CD1c-positive myeloid dendritic cell (primary cell): ENCODE results near the gene PPFIBP2.

ENCODE experiments used
- DNase-seq: peaks from one replicate; pipeline ENCODE4 v3.0.0-alpha.2; 2016; ENCODE audit errors: extremely low spot score

The PPFIBP2 gene

GRCh38 chr11:7666292-7666866 lies 152.6 kb downstream of the PPFIBP2 start:
- DNase-seq: no peak

DNA sequence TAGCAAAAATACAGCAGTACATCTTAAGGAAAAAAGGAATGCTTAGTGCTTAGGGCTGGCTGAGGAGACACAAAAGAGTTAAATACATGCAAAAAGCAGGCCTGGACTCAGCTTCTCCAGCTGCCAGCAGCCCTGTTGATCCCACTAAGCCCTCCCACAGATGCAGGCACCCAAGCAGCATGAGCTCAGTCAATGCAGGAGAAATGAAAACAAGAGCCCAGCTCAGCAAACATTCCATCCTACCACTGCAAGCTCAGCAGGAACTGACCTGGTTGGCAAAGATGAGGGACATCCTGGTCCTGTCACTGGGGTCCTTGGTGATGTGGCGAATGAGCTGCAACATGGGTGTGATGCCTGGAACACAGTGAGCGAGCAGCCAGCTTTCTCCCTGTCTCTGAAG lies 153.7 kb downstream of the PPFIBP2 start:
- no peak for DNase-seq

DNA sequence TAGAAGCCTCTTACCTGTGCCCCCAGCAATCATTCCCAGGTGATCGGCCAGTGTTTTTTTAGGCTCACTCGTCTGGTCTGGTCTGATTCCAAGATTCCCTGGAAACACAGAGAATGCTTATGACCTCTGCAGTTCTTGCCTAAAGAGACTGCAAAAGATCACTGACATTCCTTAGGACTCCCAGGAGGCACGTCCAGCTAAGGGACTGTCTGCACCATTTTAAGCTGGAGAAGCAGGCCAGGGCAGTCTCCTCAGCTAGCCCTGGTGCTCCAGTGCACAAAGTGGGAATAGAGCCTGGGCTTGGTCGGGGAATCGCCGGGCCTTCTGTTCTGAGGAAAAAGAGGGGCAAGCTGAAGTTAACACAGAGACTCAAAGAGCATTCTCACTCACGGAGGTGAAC lies 154.7 kb downstream of the PPFIBP2 start:
- DNase-seq: no peak

DNA sequence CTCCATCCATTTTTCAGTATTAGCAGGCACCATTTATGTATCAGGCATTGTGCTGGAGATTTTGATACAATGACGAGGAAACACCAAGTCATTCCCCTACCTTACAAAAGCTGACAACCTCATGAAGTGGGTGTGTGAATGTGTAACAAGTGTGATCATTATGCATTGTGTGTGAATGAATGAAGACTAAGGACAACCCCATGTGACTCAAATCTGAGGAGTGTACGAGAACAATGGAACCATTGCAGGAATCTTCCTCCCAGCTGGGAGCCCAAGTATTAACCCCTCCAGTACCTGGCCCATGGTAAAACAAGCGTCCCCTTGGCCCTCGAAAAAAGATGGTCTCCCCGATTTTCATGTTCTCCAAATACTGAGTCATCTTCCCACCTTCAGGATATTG lies 155.1 kb downstream of the PPFIBP2 start:
- no peak for DNase-seq

DNA sequence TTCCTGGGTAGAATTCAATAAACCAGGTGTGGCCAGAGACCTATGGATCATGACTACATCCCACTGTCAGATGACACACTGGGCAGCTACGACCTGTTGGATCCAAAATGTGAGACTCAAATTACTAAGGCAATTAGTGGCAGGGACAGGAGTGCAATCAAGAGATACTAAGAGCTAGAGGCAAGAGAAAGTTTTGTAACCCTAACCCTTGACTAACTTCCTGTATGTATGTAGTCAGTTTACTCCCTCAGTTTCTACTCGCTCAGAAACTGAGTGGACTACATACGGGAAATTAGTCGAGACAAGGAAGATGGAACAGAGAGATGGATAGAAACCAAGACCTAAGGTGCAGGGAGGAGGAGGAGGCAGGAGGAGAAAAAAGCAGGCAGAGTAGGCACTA lies 156.8 kb downstream of the PPFIBP2 start:
- no peak for DNase-seq

GRCh38 chr11:7671347-7672215 lies 157.8 kb downstream of the PPFIBP2 start:
- no peak for DNase-seq

DNA sequence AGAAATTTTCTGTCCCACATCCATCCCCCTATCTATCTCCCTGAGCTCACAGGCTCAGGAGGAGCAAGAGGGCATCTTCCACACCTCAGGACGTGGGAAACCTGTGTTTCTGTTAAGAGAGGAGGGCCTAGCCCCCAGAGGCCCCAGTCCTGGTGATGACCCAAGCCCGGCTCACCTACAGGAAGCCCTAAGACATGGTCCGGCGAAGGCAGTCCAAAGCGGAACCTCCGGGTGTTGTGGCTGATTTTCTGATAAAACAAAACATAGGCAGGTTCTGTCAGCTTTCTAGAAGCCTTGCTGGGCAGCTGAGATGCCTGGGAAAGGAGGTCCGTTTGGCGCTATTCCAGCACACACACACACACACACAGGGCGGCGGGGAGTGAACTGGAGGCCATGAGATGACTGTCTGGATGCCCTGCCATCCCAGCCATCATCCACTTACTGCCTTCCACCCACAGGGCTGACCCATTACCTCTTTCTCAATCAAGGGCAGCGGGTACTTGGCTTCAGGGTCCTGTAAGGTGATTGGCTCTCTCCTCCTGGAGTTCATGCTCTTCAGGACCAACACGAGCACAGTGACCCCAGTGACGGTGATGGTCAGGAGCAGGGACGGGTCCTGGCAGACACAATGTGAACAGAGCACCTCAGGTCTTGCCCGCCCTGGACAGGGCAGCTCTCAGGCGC lies 158.6 kb downstream of the PPFIBP2 start:
- no peak for DNase-seq

DNA sequence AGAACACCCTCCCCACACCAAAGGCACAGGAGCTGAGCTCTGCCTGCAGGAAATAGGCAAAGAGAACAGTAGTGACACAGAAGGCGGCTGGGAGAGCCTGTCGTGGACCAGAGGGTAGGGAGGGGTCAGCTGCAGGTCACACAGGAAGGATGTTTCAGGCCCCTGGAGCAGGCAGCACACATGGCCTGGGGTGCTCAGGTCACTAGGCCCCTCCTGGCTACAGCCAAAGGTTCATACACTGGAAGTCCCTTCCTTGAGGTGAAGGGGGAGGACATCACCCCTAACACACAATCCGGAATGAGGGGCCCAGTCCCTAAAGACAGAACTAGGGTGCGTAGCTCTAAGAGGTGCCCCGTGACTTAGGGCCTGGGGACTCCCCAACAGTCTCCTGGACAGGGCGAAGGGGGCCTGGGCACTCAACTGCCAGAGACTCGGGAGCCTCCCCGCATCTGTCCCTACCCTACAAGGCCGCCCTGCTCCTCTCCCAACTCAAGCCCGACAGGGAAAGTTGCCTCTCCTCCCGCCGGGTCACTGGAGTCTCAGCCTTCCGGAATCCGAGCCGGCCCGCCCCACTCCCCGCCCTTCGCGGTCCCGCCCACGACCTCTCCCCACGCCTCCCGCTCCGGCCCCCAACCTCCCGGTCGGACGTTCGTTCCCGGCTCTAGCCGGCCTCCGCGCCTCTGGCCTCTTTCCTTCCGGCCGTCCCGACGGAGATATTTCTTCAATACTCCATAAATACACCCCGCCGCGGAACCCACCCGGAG lies 159.3 kb downstream of the PPFIBP2 start, which contains the start of gene CYB5R2:
Gene CYB5R2, minus strand, starts transcription at position 541 of the 764 bp plus-strand sequence. CDS start 675 bp downstream, outside the sequence.
- peak; percentile 43 for DNase-seq

DNA sequence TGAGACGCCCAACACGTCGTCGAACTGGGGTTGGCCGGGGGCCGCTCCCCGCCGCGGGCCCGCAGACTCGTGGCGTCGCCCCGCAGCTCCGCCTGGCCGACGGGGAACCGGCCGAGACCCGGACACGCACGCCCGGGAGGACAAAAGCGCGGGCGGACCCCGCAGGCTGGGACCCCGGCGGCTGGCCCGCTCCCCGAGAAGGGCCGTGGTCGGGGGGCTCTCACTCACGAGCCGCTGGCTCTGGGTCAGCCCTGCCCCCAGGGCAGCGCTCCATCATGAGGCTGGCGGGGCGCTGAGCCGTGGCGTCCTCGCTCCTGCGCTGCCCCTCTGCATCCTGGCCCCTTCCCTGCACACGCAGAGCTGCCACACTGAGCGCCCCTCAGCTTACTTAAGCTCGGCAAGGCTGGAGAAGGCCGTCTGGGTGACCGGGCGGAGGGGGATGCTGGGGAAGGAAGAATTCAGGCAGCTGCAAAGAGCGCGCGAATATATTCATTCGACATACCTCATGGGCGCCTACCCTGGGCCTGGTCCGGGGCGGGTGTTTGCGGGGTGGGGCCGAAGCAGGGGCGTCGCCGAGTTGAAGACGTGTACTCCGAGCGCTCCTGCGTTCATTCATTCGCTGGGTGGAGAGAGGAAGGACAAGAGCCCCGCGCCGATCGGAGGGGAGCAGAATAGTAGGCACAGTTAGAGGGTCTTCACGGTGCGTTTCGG lies 160.1 kb downstream of the PPFIBP2 start:
- DNase-seq: no peak

DNA sequence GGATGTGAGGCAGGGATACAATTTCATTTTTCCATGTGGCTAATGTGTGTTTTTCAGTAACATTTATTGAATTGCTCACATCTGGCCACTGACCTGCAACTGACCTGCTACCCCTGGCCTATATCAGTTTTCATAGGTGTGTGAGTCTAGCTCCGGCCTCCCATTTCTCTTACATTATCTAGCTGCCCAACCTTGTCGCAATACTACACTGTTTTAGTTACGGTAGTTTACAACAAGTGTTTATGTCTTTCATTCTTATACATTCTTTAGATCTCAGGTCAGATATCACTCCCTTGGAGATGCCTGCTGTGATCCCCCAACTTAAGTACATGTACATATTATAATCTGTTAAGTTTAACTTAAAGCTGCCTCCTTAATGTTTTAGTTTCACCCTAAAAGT lies 161.8 kb downstream of the PPFIBP2 start:
- no peak for DNase-seq

DNA sequence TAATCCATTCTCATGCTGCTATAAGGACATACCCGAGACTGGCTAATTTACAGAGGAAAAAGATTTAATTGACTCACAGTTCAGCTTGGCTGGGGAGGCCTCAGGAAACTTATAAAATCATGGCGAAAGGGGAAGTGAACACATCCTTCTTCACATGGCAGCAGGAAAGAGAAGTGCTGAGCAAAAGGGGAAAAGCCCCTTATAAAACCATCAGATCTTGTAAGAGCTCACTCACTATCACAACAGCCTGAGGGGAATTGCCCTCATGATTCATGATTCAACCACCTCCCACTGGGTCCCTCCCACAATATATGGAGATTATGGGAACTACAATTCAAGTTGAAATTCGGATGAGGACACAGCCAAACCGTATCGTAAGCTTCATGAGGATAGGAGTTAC lies 163.3 kb downstream of the PPFIBP2 start:
- peak; percentile 83 for DNase-seq

- no peak for DNase-seq
These were observed 164.0 kb downstream of the PPFIBP2 start for GRCh38 chr11:7677796-7678201.

- no peak for DNase-seq
These were observed 169.8 kb downstream of the PPFIBP2 start for GRCh38 chr11:7683571-7683970.

GRCh38 chr11:7686761-7687160 lies 173.0 kb downstream of the PPFIBP2 start:
- DNase-seq: no peak

- DNase-seq: no peak
These were observed 173.6 kb downstream of the PPFIBP2 start for GRCh38 chr11:7687386-7687785.

DNA sequence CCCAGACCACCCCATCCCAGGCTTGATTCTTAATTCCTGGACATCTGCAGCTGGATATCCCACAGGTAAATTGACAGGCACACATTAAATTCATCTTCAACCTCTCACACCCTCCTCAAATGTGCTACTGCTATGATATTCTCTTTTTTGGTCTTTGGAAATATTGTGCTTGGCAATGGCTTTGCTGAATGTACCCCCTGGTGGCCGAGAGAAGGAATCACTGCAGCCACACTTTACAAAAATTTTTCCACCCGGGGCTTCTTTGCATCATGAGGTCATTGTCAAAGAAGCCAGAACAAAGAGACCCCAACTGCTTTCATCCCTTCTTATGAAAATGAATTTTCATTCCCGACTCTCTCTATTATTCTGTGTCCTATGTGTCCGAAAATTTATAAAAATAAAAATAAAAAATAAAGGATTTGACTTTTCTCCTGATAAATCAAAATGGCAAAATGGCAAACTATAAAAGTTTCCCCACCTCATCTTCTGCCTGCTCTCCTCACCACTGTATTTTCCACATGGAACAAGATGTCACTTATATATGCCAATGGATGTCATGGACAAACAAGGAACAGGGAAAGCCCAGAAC lies 174.5 kb downstream of the PPFIBP2 start:
- peak; percentile 50 for DNase-seq

DNA sequence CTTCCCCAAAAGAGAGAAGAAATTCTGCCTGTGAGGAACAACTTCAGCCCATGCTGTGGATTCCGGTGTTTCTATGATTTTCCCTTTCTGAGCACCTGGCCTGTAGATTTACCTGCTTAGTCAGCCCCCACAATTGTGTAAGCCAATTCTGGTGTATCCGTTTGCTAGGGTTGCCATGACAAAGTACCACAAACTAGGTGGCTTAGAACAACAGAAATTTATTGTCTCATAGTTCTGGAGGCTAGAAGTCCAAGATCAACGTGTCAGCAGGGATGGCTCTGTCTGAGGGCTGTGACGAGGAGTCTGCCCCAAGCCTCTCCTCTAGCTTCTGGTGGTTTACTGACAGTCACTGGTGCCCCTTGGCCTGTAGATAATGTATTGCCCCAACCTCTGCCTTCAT lies 175.4 kb downstream of the PPFIBP2 start:
- no peak for DNase-seq

DNA sequence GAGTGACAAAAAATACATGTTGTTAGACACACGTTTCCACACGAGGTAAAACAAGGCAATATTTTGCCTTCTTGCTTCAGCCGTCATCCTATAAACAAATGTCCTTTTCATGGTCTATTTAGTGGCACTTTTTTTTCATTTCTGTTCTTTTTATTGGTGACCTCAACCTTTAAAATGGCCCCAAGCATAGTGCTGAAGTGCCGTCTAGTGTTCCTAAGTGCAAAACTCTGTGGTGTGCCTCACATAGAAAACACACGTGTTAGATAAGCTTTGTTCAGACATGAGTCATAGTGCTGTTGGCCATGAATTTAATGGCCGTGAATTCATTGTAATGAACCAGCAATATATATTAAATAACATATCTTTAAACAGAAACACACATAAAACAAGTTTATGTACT lies 176.8 kb downstream of the PPFIBP2 start:
- DNase-seq: no peak

DNA sequence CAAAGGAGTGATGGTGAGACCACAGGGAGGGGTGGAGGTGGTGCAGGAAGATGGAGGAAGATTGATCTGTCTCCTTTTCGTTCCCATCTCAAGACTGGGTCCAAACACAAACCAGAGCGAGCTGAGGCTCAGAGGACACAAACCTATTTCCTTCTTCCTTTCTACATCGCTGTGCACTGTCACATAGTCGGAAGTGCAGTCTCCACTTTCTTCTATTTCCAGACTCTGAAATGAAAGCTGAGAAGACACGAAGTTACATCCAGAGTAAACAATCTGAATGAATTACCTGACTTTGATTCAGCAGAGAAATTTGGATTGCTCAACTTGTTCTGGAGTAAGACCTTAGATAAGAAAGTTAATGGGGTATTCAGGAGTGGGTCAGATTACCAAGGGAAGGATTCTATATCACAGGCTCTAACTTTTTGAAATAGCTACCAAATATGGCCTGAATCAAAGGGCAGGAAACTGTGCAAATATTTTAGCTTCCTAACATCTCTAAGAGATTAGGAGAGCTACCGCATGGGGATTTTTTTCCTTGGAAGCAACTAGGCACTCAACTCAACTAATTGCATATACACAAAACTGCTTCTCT lies 178.1 kb downstream of the PPFIBP2 start:
- DNase-seq: no peak

DNA sequence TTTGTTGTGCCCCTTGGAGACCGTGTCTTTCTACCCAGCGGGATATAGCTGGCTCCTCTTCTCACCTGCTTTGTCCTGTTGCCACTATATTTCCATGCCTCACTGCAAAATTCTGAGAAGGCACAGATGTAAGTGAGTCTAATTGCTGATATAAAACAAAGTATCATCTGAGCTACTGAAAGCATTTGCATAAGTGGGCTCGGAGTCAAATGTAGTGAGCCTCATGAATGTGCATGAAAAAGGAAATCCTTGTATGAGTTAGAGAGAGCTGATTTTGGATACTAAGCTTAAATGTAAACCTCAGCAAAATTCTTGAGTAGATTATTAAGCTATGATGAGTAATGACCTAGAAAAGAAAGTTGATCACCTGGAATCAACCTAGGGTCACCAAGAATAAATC lies 178.6 kb downstream of the PPFIBP2 start:
- DNase-seq: no peak

- no peak for DNase-seq
These were observed 180.4 kb downstream of the PPFIBP2 start for GRCh38 chr11:7694235-7694634.
